Measurements from ENCODE around the gene SNRPF.
A peak's percentile ranks its signal among the peaks of the same experiment; 100 is the strongest.

SNRPF gene

DNA sequence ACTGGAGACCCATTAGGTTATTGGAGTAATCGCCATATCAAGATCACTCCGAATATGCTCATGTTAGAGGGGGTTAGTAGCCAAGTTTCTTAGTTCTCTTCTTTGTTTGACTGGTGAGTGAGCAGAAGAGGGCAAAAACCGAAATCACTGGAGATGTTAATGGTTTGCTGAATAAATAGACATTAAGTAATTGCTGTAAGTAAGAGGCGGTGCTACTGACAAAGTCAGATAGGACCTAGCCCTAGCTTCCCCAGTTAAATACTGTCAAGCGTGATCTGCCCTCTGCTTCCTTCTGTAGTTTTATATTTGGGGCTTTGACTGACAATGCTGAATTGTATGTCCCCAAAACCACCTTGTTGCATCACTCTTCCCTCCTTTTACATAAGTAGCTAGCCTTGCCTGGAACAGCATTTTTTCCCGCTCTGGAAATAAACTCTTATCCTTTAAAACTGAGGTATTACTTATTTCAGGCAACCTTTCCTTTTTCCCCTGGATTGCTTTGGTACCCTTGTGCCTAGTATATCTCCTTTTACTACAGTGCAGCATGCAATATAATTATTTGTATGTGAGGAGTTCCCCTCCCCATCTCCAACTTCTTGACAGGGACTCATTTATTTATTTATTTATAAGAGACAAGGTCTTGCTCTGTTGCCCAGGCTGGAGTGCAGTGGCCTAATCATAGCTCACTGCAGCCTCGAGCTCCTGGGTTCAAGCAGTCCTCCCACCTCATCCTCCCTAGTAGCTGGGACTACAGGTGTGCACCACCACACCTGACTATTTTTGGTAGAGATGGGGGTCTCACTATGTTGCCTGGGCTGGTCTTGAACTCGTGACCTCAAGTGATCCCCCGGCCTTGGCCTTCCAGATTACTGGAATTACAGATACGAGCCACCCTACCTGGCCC lies 1.4 kb downstream of the SNRPF start:
- DNase-seq: no peak

DNA sequence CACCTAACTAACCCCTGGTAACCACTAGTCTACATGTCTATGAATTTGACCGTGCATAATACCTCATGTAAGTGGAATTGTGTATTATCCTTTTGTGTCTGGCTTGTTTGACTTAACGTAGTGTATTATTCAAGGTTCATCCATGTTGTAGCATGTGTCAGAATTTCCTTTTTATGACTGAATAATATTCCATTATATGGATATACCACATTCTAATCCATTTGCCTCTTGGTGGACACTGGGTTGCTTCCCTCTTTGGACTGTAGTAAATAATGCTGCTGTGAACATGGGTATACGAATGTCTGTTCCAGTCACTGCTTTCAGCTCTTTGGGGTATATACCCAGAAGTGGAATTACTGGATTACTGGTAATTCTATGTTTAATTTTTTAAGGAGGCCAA lies 3.3 kb downstream of the SNRPF start:
- no peak for DNase-seq

DNA sequence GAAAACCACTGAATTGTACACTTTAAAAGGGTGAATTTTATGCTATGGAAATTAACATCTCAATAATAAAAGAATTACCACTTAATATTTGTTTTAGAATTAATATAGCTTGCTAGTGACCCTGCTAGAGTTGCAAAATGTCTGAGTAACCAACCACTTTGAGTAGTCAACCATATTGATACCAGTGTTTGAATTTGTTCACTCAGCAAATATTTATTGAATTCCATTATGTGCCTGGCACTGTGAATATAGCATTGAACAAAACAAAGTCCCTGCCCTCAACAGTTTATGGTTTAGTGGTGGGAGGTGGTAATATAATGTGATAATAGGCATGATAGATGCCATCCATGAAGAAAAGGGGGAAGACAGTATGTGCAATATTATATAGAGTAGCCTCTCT lies 4.6 kb downstream of the SNRPF start:
- DNase-seq: no peak

DNA sequence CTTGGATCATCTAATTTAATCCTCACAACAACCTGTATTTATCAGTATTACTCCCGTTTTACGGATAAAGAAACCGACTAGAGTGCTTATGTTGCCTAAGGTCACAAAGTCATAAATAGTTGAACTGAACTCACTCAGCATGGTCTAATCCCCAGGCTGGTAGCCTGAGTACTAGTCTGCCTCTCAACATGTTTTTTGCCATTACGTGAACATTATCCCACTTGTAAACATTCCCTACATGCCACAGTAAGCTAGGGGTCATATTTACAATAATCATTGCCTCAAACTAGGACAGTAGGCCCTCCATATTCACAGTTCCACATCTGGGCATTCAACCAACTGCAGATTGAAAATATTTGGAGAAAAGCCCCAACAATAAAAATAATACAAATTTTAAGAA lies 12.1 kb downstream of the SNRPF start:
- no peak for DNase-seq

DNA sequence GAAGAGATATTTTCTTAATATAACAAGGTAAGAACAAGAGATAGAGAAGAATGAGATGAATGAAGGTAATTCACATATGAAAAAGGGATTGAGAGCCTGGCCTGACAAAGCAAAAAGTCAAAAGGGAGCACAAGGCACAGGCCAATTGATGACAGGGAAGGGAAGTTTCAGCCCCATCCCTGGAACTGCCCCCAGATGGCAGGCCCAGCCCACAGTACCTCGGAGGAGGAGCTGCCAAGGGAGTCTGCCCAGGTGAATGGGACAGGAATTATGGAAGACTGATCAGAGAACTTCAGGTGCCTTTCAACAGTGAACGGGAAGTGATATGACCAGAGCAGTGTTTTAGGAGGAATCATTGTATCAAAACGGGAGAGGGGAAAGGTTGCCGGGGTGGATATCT lies 15.7 kb downstream of the SNRPF start:
- DNase-seq: no peak

GRCh38 chr12:95877622-95878021 lies 18.9 kb downstream of the SNRPF start:
- no peak for DNase-seq

- no peak for DNase-seq
Measured at GRCh38 chr12:95880895-95881294, 22.1 kb downstream of the SNRPF start.

- DNase-seq: peak; percentile 43
Measured at GRCh38 chr12:95881331-95881955, 22.7 kb downstream of the SNRPF start.

- no peak for DNase-seq
Measured at GRCh38 chr12:95882080-95882479, 23.3 kb downstream of the SNRPF start.

DNA sequence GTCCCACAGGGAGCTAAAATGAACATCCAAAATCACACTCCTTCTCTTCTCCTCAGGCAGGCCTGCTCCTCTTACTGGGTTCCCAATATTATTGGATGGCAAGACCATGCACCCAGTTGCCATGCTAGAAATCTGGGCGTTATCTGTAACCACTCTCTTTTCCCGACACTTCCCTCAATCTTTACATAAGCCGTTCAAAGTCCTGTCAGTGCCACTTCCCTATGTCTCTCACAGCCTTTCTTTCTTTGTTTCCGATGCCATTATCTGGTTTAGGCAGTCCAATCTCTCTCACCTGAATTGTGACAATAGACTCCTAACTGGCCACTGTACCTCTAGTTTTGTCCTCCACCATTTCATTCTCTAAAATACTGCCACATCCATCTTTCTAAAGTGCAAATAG lies 24.1 kb downstream of the SNRPF start:
- DNase-seq: no peak

GRCh38 chr12:95884998-95885397 lies 26.2 kb downstream of the SNRPF start:
- no peak for DNase-seq

GRCh38 chr12:95887311-95887710 lies 28.6 kb downstream of the SNRPF start:
- no peak for DNase-seq

DNA sequence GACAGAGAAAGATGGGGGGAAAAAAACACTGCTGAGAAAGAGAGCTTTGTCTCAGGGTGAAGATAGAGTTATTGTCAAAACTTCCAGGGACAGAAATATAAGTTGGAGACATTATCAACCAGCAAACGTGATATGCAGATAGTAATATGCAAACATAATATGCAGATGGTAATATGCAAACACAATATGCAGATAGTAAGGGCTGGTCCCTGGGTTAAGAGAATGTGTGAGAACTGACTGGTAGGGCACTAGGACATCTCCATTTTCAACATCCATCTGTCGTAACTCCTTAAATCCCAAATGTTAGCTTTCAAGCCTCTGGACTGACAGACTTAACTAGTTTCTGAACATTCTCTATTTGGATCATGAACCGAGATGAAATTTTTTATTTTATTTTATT lies 32.2 kb downstream of the SNRPF start:
- no peak for DNase-seq

- no peak for DNase-seq
Measured at GRCh38 chr12:95896846-95897245, 38.1 kb downstream of the SNRPF start.

DNA sequence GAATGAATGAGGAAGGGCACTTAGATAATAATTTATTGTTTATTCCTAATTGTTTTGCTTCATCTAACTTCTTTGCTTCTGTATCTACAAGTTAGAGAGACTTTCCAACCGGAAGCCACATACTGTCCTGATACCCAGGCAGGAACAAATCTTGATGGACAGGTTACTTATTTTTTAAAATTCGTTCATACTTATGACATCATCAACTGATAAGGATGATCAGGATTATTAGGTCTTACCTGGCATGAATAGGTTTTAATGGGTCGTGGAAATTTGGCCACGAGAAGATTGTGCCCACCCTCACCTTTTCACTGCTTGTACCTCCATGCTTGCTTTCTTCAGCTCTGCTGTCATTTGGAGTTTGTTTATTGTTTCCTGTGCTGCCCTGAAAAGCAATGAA lies 39.3 kb downstream of the SNRPF start:
- DNase-seq: no peak

DNA sequence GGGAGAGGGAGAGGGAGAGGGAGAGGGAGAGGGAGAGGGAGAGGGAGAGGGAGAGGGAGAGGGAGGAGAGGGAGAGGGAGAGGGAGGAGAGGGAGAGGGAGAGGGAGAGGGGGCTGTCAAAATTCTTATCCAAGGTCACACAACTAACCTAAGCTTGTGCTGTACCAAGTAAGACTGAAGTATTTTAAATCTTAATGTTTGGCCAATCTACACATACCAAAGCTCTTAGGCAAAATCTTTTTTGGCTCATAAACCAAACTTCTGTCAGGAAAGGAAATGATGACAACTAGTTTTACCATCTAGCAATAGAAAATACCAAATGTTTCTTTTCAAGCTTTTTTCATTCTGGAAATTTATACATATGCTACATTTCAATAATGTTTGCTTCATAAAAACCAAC lies 49.8 kb downstream of the SNRPF start:
- DNase-seq: no peak

- DNase-seq: no peak
Measured at GRCh38 chr12:95909871-95910270, 51.1 kb downstream of the SNRPF start.
